ENCODE measurements around the gene HTR4.

Gene HTR4

DNA sequence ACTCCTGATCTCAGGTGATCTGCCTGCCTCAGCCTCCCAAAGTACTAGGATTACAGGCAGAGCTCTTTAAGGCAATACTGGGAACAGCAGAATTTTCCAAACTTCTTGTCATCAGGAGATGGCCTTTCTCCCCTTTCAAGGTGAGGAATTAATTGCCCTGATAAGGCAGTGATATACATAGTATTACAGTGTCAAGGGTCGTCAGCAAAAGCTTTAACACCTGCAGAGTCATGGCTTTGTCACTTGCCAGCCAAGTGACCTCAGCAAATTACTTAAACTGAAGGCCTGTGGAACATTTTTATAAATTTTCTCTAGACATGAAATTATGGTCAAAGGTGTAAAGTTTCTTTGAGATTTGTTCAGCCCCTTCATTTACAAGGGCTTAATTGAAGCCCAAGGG, 211.1 kb downstream of the HTR4 start:
- DNase-seq (ENCODE audit: insufficient read length, low spot score) (no peak), FAIRE-seq (no peak)

DNA sequence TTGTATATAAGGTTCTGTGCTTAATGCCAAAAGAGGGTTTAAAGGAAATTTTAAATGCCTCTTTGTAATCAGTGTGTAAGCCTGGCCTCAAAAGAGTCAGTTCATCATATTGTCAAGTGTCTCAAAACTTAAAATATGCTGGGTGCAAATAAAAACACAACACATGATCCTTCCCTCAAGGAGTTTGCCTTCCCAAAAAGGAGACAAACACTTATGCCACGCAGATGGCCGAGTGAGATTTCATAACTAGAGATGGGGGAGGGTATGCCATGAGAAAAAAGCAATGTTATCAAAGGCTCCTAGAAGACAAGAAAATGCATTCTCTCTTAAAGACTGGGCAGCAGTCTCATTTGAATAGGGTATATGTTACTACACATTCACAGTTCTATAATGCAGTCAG, 215.4 kb downstream of the HTR4 start:
- no peak for FAIRE-seq

DNA sequence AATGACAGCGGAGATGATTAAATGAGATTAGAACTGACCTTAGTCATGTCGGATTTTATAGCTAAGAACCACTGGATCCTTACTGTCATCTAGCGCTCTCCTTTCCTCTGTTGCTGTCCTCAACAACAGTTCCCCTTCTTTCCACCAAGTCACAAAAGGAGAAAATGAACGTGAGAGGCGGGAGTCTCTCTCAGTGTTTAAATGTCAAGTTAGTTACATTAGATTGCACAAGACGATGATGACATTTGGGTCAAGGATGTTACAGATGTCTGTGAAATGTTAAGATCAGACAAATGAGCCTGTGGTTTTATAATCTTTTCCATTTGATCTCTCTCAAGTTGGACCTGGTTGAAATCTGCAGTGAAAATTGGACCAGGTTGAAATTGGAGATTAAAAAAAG, 217.1 kb downstream of the HTR4 start:
- no peak for FAIRE-seq
- no peak for DNase-seq (ENCODE audit: insufficient read length, low spot score)

More for the DNA sequence above, 215.4 kb downstream of the HTR4 start:
- no peak for DNase-seq (ENCODE audit: insufficient read length, low spot score)

DNA sequence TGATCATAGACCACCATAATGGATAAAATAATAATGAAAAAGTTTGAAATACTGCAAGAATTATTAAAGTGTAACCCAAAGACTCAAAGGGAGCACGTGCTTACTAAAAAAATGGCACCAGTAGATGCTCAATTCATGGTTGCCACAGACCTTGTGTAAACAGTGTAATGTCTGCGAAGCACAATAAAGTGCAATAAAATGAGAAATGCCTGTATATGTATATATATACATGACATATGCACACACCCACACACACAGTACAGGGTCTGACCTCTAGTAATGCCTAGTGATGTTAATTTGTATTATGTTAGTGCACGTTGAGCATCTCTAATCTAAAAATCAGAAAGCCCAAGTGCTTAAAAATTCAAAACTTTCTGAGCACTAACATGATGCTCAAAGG, 218.3 kb downstream of the HTR4 start:
- FAIRE-seq = no peak

DNA sequence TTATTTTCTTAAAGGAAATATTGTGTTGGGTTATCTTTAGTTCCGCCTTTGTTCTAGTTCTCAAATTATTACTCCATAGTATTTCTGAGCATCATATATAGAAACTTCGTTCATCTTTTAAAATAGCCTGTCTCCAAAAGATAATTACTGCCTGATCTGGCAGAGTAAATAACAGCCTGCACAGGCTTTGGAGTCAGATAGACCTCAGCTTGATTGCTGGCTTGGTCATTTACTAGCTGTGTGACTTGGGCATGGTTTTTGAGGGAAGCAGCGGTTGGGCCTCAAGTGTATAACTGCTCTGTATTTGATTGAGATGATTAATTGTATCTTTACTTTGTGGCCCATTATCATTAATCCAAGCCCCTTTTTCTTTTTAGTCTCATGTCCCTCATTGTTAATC, 220.5 kb downstream of the HTR4 start:
- no peak for FAIRE-seq

More for the DNA sequence above, 218.3 kb downstream of the HTR4 start:
- no peak for DNase-seq (ENCODE audit: insufficient read length, low spot score)

More for the DNA sequence above, 220.5 kb downstream of the HTR4 start:
- no peak for DNase-seq (ENCODE audit: insufficient read length, low spot score)
